Sigmoid colon (tissue), 7 donors: ENCODE results near the gene CYB561D1. TPM values are rescaled to one million over a fixed set of nuclear protein-coding genes. Genes with fewer than 3 reads are reported as not detected.

ENCODE experiments used
- DNase-seq: peaks from one replicate; pipeline ENCODE4 v3.0.0-alpha.2; 2019
- H3K27ac ChIP-seq, 4 donors: fragments of 200-600 bp; sonication (generic); one replicate each; pipeline ENCODE4 v1.5.1; 2016 to 2019; ENCODE audit warnings: mild to moderate bottlenecking in 1 of 4
- H3K27me3 ChIP-seq, 3 donors: fragments of 200-600 bp; sonication (generic); one replicate each; pipeline ENCODE4 v1.5.1; 2019; ENCODE audit warnings: mild to moderate bottlenecking in 1 of 3
- H3K36me3 ChIP-seq, 4 donors: fragments of 200-600 bp; sonication (generic); one replicate each; pipeline ENCODE4 v1.5.1; 2016 to 2019
- H3K4me1 ChIP-seq, 4 donors: fragments of 200-600 bp; sonication (generic); one replicate each; pipeline ENCODE4 v1.5.1; 2017 to 2019
- H3K4me3 ChIP-seq, 4 donors: fragments of 200-600 bp; sonication (generic); one replicate each; pipeline ENCODE4 v1.5.1; 2017 to 2019; ENCODE audit warnings: mild to moderate bottlenecking in 2 of 4, moderate library complexity in 1 of 4
- H3K9me3 ChIP-seq, 4 donors: fragments of 200-600 bp in 3 of 4; sonication (generic) in 3 of 4; one replicate each; pipeline versions ENCODE4 v1.5.1 to v1.6.1; 2013 to 2019
- EP300 ChIP-seq, 4 donors: sonication (generic); formaldehyde crosslinking; IDR thresholded peaks; one replicate each; pipeline ENCODE4 v1.6.1; 2017; ENCODE audit warnings: antibody characterized with exemption in 4 of 4
- POLR2A ChIP-seq, 2 donors: fragments of 450-650 bp; IDR thresholded peaks; one replicate each; pipeline ENCODE4 v1.6.1; 2016; ENCODE audit warnings: antibody characterized with exemption in 2 of 2, mild to moderate bottlenecking in 2 of 2, moderate library complexity in 2 of 2
- POLR2AphosphoS5 ChIP-seq, 4 donors: sonication (generic); formaldehyde crosslinking; IDR thresholded peaks; one replicate each; pipeline ENCODE4 v1.6.1; 2017; ENCODE audit warnings: antibody characterized with exemption in 4 of 4
- WGBS, 2 donors: extraction: QIAGEN DNeasy Blood & Tissue Kit; methylation state at CpG; one replicate each; pipeline ENCODE4 v1.1.7; 2013; 5-methylcytosine and 5-hydroxymethylcytosine counted together
- intact Hi-C: fragments of 100-400 bp; cut with DNase I; formaldehyde crosslinking; loops from one replicate; pipeline ENCODE4 v1.15.1; 2023
- polyA plus RNA-seq, 3 donors: library from polyadenylated mRNA; stranded (reverse); fragments of 200-250 nt; gene quantifications; one replicate each; pipeline ENCODE4 v1.2.3, GENCODE V29; 2013
- total RNA-seq, 4 donors: library from RNA; depleted of rRNA; stranded (reverse); fragments of >200 nt; gene quantifications; one replicate each; pipeline ENCODE4 v1.1.0, GENCODE V29; 2016
- TF ChIP-seq, protein P1 (sequence below), 4 experiments: fragments of 450-650 bp in 3 of 4; fragments of 200-600 bp in 1 of 4; IDR thresholded peaks; one replicate each; pipeline ENCODE4 v1.5.1; 2016 to 2019; ENCODE audit warnings: antibody characterized with exemption in 4 of 4, mild to moderate bottlenecking in 3 of 4, moderate library complexity in 2 of 4
- donor health status: healthy with polysubstance abuse.
- donor health status: Bipolar disorder and iron deficiency.
- donor health status: healthy.

CYB561D1 gene
- total and polyA plus RNA-seq, 7 donors = 1.8 to 12.5 (median 5.2) TPM

- peaks cover 0 to 3% (median 0%) of the 10 kb centered on the region in 4 donors for H3K9me3 ChIP-seq
- no peak for TF ChIP-seq EP300 (IDR thresholded peaks at IDR 0.05)
- TF ChIP-seq, protein P1, sequence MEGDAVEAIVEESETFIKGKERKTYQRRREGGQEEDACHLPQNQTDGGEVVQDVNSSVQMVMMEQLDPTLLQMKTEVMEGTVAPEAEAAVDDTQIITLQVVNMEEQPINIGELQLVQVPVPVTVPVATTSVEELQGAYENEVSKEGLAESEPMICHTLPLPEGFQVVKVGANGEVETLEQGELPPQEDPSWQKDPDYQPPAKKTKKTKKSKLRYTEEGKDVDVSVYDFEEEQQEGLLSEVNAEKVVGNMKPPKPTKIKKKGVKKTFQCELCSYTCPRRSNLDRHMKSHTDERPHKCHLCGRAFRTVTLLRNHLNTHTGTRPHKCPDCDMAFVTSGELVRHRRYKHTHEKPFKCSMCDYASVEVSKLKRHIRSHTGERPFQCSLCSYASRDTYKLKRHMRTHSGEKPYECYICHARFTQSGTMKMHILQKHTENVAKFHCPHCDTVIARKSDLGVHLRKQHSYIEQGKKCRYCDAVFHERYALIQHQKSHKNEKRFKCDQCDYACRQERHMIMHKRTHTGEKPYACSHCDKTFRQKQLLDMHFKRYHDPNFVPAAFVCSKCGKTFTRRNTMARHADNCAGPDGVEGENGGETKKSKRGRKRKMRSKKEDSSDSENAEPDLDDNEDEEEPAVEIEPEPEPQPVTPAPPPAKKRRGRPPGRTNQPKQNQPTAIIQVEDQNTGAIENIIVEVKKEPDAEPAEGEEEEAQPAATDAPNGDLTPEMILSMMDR (IDR thresholded peaks at IDR 0.05) = no peak
- no peak for TF ChIP-seq POLR2AphosphoS5 (IDR thresholded peaks at IDR 0.05)
- TF ChIP-seq POLR2A (IDR thresholded peaks at IDR 0.05) = no peak
- H3K4me1 ChIP-seq = no peaks in the 10 kb centered on the region
- H3K36me3 ChIP-seq = no peaks in the 10 kb centered on the region
- 85 to 89% methylated on average over 4 of the region's 4 CpGs for WGBS, 2 donors
- intact Hi-C loops = no loop called here
- H3K4me3 ChIP-seq = no peak overlapping the region
- no peak overlapping the region for H3K27ac ChIP-seq
- H3K27me3 ChIP-seq = no peaks in the 10 kb centered on the region
- no peak for DNase-seq
These were observed 36.1 kb upstream of the CYB561D1 start for GRCh38 chr1:109457819-109458218.

DNA sequence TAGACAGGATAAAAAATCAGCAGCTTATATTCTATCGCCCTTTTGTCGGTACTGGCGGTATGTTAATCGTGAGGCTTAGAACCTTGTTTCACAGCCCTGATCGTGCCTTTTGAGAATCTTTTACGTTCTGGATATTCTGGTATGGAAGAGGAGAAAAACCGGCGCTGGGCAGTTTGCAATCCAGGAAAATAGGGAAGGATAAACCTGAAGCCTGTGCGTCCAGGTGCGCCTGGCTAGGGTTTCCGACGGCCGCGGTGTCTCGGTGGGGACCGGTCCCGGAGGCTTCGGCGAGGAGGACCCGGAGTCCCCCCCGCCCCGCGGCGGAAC is 27.8 kb upstream of the CYB561D1 start:
- H3K27me3 ChIP-seq = no peaks in the 10 kb centered on the region
- TF ChIP-seq, protein P1 (IDR thresholded peaks at IDR 0.05) = no peak
- TF ChIP-seq EP300 (IDR thresholded peaks at IDR 0.05) (no peak), POLR2A (IDR thresholded peaks at IDR 0.05) (no peak), POLR2AphosphoS5 (IDR thresholded peaks at IDR 0.05) (no peak)
- H3K36me3 ChIP-seq = no peaks in the 10 kb centered on the region
- no peak for DNase-seq
- peaks cover 0 to 34% (median 24%) of the 10 kb centered on the region in 4 donors for H3K4me1 ChIP-seq
- intact Hi-C loops = loop anchor here (2.0 kb wide), 1 partner anchor 39 kb away; the partner anchor contains the start of gene PSMA5
- peak overlapping the region; percentile 49 to 80 (median 60) for H3K4me3 ChIP-seq
- H3K9me3 ChIP-seq = no peaks in the 10 kb centered on the region
- 7 to 8% methylated on average over 24 of the region's 24 CpGs for WGBS, 2 donors
- peak overlapping the region; percentile 63 to 85 (median 83) for H3K27ac ChIP-seq

DNA sequence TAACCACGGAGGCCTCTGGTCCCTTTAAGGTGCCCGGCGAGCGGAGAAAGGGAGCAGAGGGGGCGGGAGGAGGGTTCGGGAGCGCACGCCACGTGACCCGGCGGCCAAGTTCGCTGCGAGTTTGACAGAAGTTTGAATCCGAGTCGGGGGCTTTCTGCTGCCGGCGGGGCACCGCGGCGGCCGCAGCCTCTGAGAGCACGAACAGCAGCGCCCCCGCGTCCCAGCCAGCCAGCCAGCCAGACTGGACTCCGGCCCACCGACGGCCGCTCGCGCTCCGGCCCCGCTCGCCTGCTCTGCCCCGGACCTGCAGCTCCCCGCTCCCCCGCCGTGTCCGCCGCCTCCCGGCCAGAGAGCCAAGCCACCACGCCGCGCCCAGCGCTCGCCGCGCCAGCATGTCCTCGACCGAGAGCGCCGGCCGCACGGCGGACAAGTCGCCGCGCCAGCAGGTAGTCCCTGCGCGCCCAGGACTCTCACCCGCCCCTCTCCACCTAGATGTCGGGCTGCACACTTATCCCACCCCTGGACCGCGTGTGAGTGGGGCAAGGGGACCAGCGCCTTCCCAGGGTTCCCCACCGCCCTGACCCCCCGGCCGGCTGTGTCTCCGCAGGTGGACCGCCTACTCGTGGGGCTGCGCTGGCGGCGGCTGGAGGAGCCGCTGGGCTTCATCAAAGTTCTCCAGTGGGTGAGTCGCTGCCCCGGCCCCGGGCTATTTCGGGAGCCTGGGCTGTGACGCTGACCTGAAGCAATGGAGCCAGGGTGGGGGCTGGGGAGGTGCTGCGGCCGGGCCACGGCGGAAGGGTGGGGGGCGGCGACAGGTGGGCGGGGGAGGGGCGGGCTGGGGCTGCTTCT is 27.2 kb upstream of the CYB561D1 start, which contains the start of gene SYPL2:
TSS of gene SYPL2 (plus strand) at position 95 of the 849 bp plus-strand sequence. CDS start at position 393, 298 bp downstream.
- no peaks in the 10 kb centered on the region for H3K27me3 ChIP-seq
- H3K36me3 ChIP-seq = no peaks in the 10 kb centered on the region
- peak; percentile 86 for DNase-seq
- peaks cover 0 to 34% (median 24%) of the 10 kb centered on the region in 4 donors for H3K4me1 ChIP-seq
- no peaks in the 10 kb centered on the region for H3K9me3 ChIP-seq
- 1 to 2% methylated on average over 88 of the region's 88 CpGs for WGBS, 2 donors
- H3K4me3 ChIP-seq = peak within 1 kb of the TSS; percentile 49 to 80 (median 60)
- H3K27ac ChIP-seq = peak within 1 kb of the TSS; percentile 63 to 85 (median 83)
- TF ChIP-seq EP300 (IDR thresholded peaks at IDR 0.05) = no peak
- TF ChIP-seq POLR2AphosphoS5 (IDR thresholded peaks at IDR 0.05) = peak; percentile 24 to 68 (median 42)
- TF ChIP-seq, protein P1 (IDR thresholded peaks at IDR 0.05) = peak in 1 of 4 experiments; percentile 16
- intact Hi-C loops = loop anchor here (2.0 kb wide), 1 partner anchor 40 kb away; the partner anchor contains the start of gene PSMA5

DNA sequence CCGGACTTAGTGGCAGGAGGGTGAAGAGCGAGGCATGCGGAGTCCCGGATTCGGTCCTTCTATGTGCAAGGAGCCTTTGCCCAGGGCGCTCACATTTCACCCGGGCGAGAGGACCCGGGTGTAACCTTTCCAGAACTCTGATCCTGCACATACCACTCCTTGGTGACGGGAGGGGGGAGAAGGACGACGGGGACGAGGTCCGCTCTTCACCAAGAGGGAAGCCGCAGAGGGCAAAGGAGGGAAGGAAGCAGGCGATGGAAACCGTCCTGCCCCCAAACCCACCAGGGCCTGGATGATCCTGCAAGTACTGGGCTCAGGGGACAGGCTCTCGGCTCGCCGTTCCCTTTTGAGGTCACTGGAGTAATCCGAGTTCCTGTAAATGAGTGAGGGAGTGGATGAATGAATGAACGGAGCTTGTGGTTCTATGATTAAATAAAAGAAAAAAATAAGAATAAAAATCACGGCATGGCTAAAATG is 26.6 kb upstream of the CYB561D1 start:
- intact Hi-C loops = loop anchor here (2.0 kb wide), 1 partner anchor 41 kb away; the partner anchor contains the start of gene PSMA5
- 14 to 19% methylated on average over 23 of the region's 23 CpGs for WGBS, 2 donors
- H3K27ac ChIP-seq = peak overlapping the region; percentile 63 to 85 (median 83)

GRCh38 chr1:109468061-109468460 is 25.8 kb upstream of the CYB561D1 start:
- intact Hi-C loops = no loop called here
- Histone ChIP-seq H3K4me3 (no peak overlapping the region), H3K9me3 (no peaks in the 10 kb centered on the region), H3K36me3 (no peaks in the 10 kb centered on the region), H3K27ac (peak overlapping the region in 3 of 4 donors; percentile 63 to 85 (median 82)), H3K27me3 (no peaks in the 10 kb centered on the region), H3K4me1 (peaks cover 0 to 34% (median 24%) of the 10 kb centered on the region in 4 donors)
- DNase-seq = no peak
- 92 to 97% methylated on average over 1 of the region's 1 CpG for WGBS, 2 donors
- TF ChIP-seq POLR2AphosphoS5 (IDR thresholded peaks at IDR 0.05) (no peak), POLR2A (IDR thresholded peaks at IDR 0.05) (no peak), EP300 (IDR thresholded peaks at IDR 0.05) (no peak)
- TF ChIP-seq, protein P1 (IDR thresholded peaks at IDR 0.05) = no peak

More for the DNA sequence above, 26.6 kb upstream of the CYB561D1 start:
- no peaks in the 10 kb centered on the region for H3K27me3 ChIP-seq
- peak overlapping the region; percentile 49 to 80 (median 60) for H3K4me3 ChIP-seq
- H3K9me3 ChIP-seq = no peaks in the 10 kb centered on the region
- H3K4me1 ChIP-seq = peaks cover 0 to 34% (median 24%) of the 10 kb centered on the region in 4 donors
- peak; percentile 65 for DNase-seq
- no peak for TF ChIP-seq EP300 (IDR thresholded peaks at IDR 0.05)
- H3K36me3 ChIP-seq = no peaks in the 10 kb centered on the region
